ENCODE data around the gene SLX9. TPM values are rescaled to one million over a fixed set of nuclear protein-coding genes. Genes with fewer than 3 reads are reported as not detected.

SLX9 gene
- total and polyA plus RNA-seq, 5 donors from 2014 or later: 7.6 to 21.8 (median 10.1) TPM

DNA sequence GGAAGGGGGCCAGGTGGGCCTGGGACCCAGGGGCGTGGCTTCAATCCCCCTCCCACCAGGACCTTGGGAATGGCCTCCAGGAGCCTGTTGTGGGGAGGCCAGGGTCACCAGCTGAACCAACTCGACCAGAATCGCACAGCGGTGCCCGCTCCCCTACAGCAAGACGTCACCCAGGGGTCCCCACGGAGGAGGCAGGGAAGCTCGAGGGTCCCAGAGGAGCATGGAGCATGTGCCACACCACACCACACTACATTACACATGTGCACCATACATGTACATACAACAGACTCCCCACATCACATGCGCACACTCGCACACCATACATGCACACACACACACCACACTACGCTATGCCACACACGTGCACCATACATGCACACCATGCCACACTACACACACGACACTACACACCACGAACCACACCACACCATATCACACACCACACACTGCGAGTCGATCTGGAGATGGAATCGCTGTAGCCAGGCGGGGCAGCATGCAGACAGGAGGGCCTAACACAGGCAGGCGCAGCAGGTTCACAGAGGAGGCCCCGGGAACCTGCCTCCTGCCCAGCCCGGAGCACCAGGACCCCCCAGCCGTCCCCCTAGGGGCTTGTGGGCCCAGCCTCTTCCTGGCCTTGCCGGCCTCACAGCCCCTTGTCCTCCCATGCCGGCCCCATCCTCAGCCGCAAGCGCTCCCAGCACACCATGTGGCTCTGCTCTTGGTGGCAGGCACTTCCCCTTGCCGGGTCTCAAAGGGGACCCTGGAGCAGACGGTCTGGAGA is 19.7 kb upstream of the SLX9 start:
- peak overlapping the region; percentile 98 for H3K4me3 ChIP-seq (ENCODE audit: low read depth, low read length)
- H3K4me3 Mint-ChIP-seq: peak overlapping the region; percentile 98 to 100 (median 98)

DNA sequence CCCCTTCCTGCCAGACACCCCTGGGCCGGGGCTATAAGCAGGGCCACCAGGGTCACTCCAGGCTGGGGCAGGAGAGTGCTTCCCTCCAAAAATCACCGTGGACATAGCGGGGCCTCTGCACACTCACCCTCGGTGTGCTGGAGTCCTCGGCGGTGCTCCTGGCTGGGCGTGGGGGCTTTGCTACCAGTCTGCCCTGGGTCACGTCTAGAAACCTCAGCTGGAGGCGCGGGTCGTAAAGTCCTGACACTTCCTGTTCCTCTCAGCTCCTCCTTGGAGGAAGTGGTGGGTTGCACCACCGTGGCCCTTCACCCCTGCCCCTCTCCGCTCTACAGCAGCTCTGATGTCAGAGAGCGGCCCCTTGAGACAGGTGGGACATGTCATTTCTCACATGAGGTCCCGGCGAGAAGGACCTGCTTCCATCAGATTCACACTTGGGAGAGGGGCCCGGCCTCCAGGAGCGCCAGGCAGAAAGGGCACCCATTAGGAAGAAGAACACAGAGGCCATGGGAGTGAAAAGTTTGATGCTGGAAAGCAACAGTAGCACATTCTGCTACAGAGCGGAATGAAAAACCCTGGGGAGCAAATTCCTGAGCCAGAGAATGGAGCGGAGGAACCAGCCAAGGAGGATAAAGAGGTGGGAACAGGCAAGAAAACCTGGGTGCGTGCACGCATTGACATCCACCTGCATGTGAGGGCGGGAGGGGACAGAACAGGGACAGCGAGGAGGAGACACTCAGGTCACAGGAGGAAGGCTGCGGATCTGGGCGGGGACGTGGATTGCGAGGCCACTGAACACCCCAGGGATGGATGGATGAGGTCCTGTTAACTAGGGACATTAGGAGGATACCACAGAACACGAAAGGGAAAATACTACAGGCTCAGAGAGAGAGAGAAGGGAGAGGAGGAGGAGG is 18.9 kb upstream of the SLX9 start, which contains the start of gene ITGB2:
ITGB2 (minus strand) TSS at position 206 of the 911 bp plus-strand sequence. CDS start 10,117 bp downstream, outside the sequence.
- H3K36me3 Mint-ChIP-seq: peaks cover 11% of the 10 kb centered on the region

More for the DNA sequence above, 19.7 kb upstream of the SLX9 start:
- ATAC-seq (ENCODE audit: low read depth in 2 of 2): peak; percentile 20 to 37
- H3K9me3 ChIP-seq (ENCODE audit: control insufficient read depth in 2 of 2, low read length in 2 of 2): no peaks in the 10 kb centered on the region
- Mint-ChIP-seq H3K4me1 (peaks cover 33 to 88% (median 59%) of the 10 kb centered on the region in 4 donors), H3K27ac (peak overlapping the region; percentile 97 to 99 (median 99)), H3K9me3 (peaks cover 0 to 4% (median 0%) of the 10 kb centered on the region in 7 donors), H3K36me3 (peaks cover 11% of the 10 kb centered on the region), H3K27me3 (no peaks in the 10 kb centered on the region)
- H3K36me3 ChIP-seq (ENCODE audit: control insufficient read depth, insufficient read depth, low read length): peaks cover 18% of the 10 kb centered on the region
- H3K27ac ChIP-seq (ENCODE audit: insufficient read depth, low read length, poor library complexity, severe bottlenecking): peak overlapping the region; percentile 78
- peaks cover 90% of the 10 kb centered on the region for H3K4me1 ChIP-seq (ENCODE audit: control insufficient read depth, insufficient read depth, low read length, poor library complexity, severe bottlenecking)
- H3K27me3 ChIP-seq (ENCODE audit: control insufficient read depth, insufficient read depth, low read length): no peaks in the 10 kb centered on the region
- DNase-seq: peak in 1 of 3 donors; percentile 37

GRCh38 chr21:44921928-44922327 is 17.9 kb upstream of the SLX9 start:
- ATAC-seq (ENCODE audit: low read depth in 2 of 2) (no peak), DNase-seq (no peak)
- peak overlapping the region; percentile 98 for H3K4me3 ChIP-seq (ENCODE audit: low read depth, low read length)
- peaks cover 0 to 4% (median 0%) of the 10 kb centered on the region in 7 donors for H3K9me3 Mint-ChIP-seq
- peak overlapping the region; percentile 78 for H3K27ac ChIP-seq (ENCODE audit: insufficient read depth, low read length, poor library complexity, severe bottlenecking)
- H3K4me3 Mint-ChIP-seq: peak overlapping the region; percentile 97 to 100 (median 98)
- no peaks in the 10 kb centered on the region for H3K27me3 ChIP-seq (ENCODE audit: control insufficient read depth, insufficient read depth, low read length)
- H3K36me3 Mint-ChIP-seq: peaks cover 9% of the 10 kb centered on the region
- H3K9me3 ChIP-seq (ENCODE audit: control insufficient read depth in 2 of 2, low read length in 2 of 2): no peaks in the 10 kb centered on the region
- peaks cover 31 to 88% (median 60%) of the 10 kb centered on the region in 4 donors for H3K4me1 Mint-ChIP-seq
- H3K4me1 ChIP-seq (ENCODE audit: control insufficient read depth, insufficient read depth, low read length, poor library complexity, severe bottlenecking): peaks cover 90% of the 10 kb centered on the region
- peak overlapping the region; percentile 91 to 99 (median 97) for H3K27ac Mint-ChIP-seq
- H3K36me3 ChIP-seq (ENCODE audit: control insufficient read depth, insufficient read depth, low read length): peaks cover 14% of the 10 kb centered on the region
- H3K27me3 Mint-ChIP-seq: no peaks in the 10 kb centered on the region

More for the DNA sequence above, 18.9 kb upstream of the SLX9 start, which contains the start of gene ITGB2:
- peak within 1 kb of the TSS; percentile 78 for H3K27ac ChIP-seq (ENCODE audit: insufficient read depth, low read length, poor library complexity, severe bottlenecking)
- peaks cover 90% of the 10 kb centered on the region for H3K4me1 ChIP-seq (ENCODE audit: control insufficient read depth, insufficient read depth, low read length, poor library complexity, severe bottlenecking)
- peaks cover 16% of the 10 kb centered on the region for H3K36me3 ChIP-seq (ENCODE audit: control insufficient read depth, insufficient read depth, low read length)
- Mint-ChIP-seq H3K27me3 (no peaks in the 10 kb centered on the region), H3K27ac (peak within 1 kb of the TSS; percentile 97 to 99 (median 99)), H3K9me3 (peaks cover 0 to 4% (median 0%) of the 10 kb centered on the region in 7 donors), H3K4me1 (peaks cover 34 to 88% (median 60%) of the 10 kb centered on the region in 4 donors), H3K4me3 (peak within 1 kb of the TSS; percentile 98 to 100 (median 98))
- peak; percentile 44 to 83 (median 53) for DNase-seq
- H3K27me3 ChIP-seq (ENCODE audit: control insufficient read depth, insufficient read depth, low read length): no peaks in the 10 kb centered on the region
- no peaks in the 10 kb centered on the region for H3K9me3 ChIP-seq (ENCODE audit: control insufficient read depth in 2 of 2, low read length in 2 of 2)
- peak within 1 kb of the TSS; percentile 98 for H3K4me3 ChIP-seq (ENCODE audit: low read depth, low read length)
- peak; percentile 63 for ATAC-seq (ENCODE audit: low read depth in 2 of 2)

GRCh38 chr21:44923480-44924084 is 16.2 kb upstream of the SLX9 start:
- Mint-ChIP-seq H3K27ac (peak overlapping the region; percentile 76 to 97 (median 92)), H3K9me3 (peaks cover 0 to 4% (median 0%) of the 10 kb centered on the region in 7 donors), H3K4me3 (peak overlapping the region; percentile 34 to 100 (median 74)), H3K27me3 (no peaks in the 10 kb centered on the region), H3K36me3 (peaks cover 3% of the 10 kb centered on the region), H3K4me1 (peaks cover 29 to 85% (median 58%) of the 10 kb centered on the region in 4 donors)
- H3K27ac ChIP-seq (ENCODE audit: insufficient read depth, low read length, poor library complexity, severe bottlenecking): peak overlapping the region; percentile 78
- no peaks in the 10 kb centered on the region for H3K36me3 ChIP-seq (ENCODE audit: control insufficient read depth, insufficient read depth, low read length)
- peaks cover 90% of the 10 kb centered on the region for H3K4me1 ChIP-seq (ENCODE audit: control insufficient read depth, insufficient read depth, low read length, poor library complexity, severe bottlenecking)
- H3K4me3 ChIP-seq (ENCODE audit: low read depth, low read length): peak overlapping the region; percentile 64
- ATAC-seq (ENCODE audit: low read depth in 2 of 2) (no peak), DNase-seq (no peak)
- H3K9me3 ChIP-seq (ENCODE audit: control insufficient read depth in 2 of 2, low read length in 2 of 2): no peaks in the 10 kb centered on the region
- H3K27me3 ChIP-seq (ENCODE audit: control insufficient read depth, insufficient read depth, low read length): no peaks in the 10 kb centered on the region

GRCh38 chr21:44924606-44925377 is 15.0 kb upstream of the SLX9 start:
- Histone ChIP-seq H3K4me1 (ENCODE audit: control insufficient read depth, insufficient read depth, low read length, poor library complexity, severe bottlenecking) (peaks cover 90% of the 10 kb centered on the region), H3K4me3 (ENCODE audit: low read depth, low read length) (peak overlapping the region; percentile 57), H3K36me3 (ENCODE audit: control insufficient read depth, insufficient read depth, low read length) (no peaks in the 10 kb centered on the region), H3K27me3 (ENCODE audit: control insufficient read depth, insufficient read depth, low read length) (no peaks in the 10 kb centered on the region), H3K27ac (ENCODE audit: insufficient read depth, low read length, poor library complexity, severe bottlenecking) (peak overlapping the region; percentile 82), H3K9me3 (ENCODE audit: control insufficient read depth in 2 of 2, low read length in 2 of 2) (no peaks in the 10 kb centered on the region)
- DNase-seq (no peak), ATAC-seq (ENCODE audit: low read depth in 2 of 2) (no peak)
- peaks cover 29 to 91% (median 65%) of the 10 kb centered on the region in 4 donors for H3K4me1 Mint-ChIP-seq
- H3K27me3 Mint-ChIP-seq: no peaks in the 10 kb centered on the region
- H3K27ac Mint-ChIP-seq: peak overlapping the region; percentile 76 to 97 (median 92)
- H3K4me3 Mint-ChIP-seq: peak overlapping the region; percentile 66 to 100 (median 89)
- H3K9me3 Mint-ChIP-seq: peaks cover 0 to 4% (median 0%) of the 10 kb centered on the region in 7 donors
- H3K36me3 Mint-ChIP-seq: peaks cover 3% of the 10 kb centered on the region

GRCh38 chr21:44925378-44925755 is 14.5 kb upstream of the SLX9 start:
- Histone ChIP-seq H3K36me3 (ENCODE audit: control insufficient read depth, insufficient read depth, low read length) (no peaks in the 10 kb centered on the region), H3K27me3 (ENCODE audit: control insufficient read depth, insufficient read depth, low read length) (no peaks in the 10 kb centered on the region), H3K9me3 (ENCODE audit: control insufficient read depth in 2 of 2, low read length in 2 of 2) (no peaks in the 10 kb centered on the region), H3K4me3 (ENCODE audit: low read depth, low read length) (peak overlapping the region; percentile 57), H3K4me1 (ENCODE audit: control insufficient read depth, insufficient read depth, low read length, poor library complexity, severe bottlenecking) (peaks cover 91% of the 10 kb centered on the region), H3K27ac (ENCODE audit: insufficient read depth, low read length, poor library complexity, severe bottlenecking) (peak overlapping the region; percentile 82)
- H3K27me3 Mint-ChIP-seq: no peaks in the 10 kb centered on the region
- ATAC-seq (ENCODE audit: low read depth in 2 of 2): no peak
- DNase-seq: no peak
- peaks cover 29 to 94% (median 68%) of the 10 kb centered on the region in 4 donors for H3K4me1 Mint-ChIP-seq
- H3K36me3 Mint-ChIP-seq: no peaks in the 10 kb centered on the region
- H3K4me3 Mint-ChIP-seq: peak overlapping the region; percentile 66 to 100 (median 79)
- peak overlapping the region; percentile 76 to 97 (median 92) for H3K27ac Mint-ChIP-seq
- H3K9me3 Mint-ChIP-seq: peaks cover 0 to 4% (median 0%) of the 10 kb centered on the region in 7 donors
